HepG2 (cell line): Measurements from ENCODE around the gene ENTPD7. TPM values are rescaled to one million over a fixed set of nuclear protein-coding genes. Genes with fewer than 3 reads are reported as not detected.
A peak's percentile ranks its signal among the peaks of the same experiment; 100 is the strongest.

ENCODE experiments used
- BRD4 ChIP-seq: sonication (generic); formaldehyde crosslinking; IDR thresholded peaks from 2 replicates; pipeline ENCODE4 v1.4.0; 2020; ENCODE audit warnings: missing genetic modification reagents
- CAMTA2 ChIP-seq: sonication (generic); formaldehyde crosslinking; IDR thresholded peaks from 2 replicates; pipeline ENCODE4 v1.4.0; 2020; ENCODE audit warnings: mild to moderate bottlenecking, missing genetic modification reagents, borderline replicate concordance
- EP300 ChIP-seq, 3 experiments: sonication (generic) in 1 of 3; formaldehyde crosslinking in 1 of 3; IDR thresholded peaks; 2 replicates each; pipeline versions ENCODE4 v1.5.1 to v1.6.1; 2011 to 2020; ENCODE audit warnings: low read depth in 2 of 3, low read length in 2 of 3, borderline replicate concordance in 1 of 3, improper control_type of control experiment in 1 of 3, mild to moderate bottlenecking in 1 of 3, missing genetic modification reagents in 1 of 3, moderate library complexity in 1 of 3
- FOXM1 ChIP-seq: sonication (generic); formaldehyde crosslinking; IDR thresholded peaks from 2 replicates; pipeline ENCODE4 v1.5.0; 2020; ENCODE audit warnings: missing genetic modification reagents
- HOXA7 ChIP-seq: sonication (generic); formaldehyde crosslinking; IDR thresholded peaks from 2 replicates; pipeline ENCODE4 v1.8.1; 2022; ENCODE audit warnings: mild to moderate bottlenecking, missing genetic modification reagents, moderate library complexity
- IRX3 ChIP-seq: sonication (generic); formaldehyde crosslinking; IDR thresholded peaks from 2 replicates; pipeline ENCODE4 v1.8.1; 2023; ENCODE audit warnings: mild to moderate bottlenecking, low read depth, missing genetic modification reagents, borderline replicate concordance
- JUNB ChIP-seq: sonication (generic); formaldehyde crosslinking; IDR thresholded peaks from 2 replicates; pipeline ENCODE4 v1.8.0; 2022; ENCODE audit warnings: missing genetic modification reagents, mild to moderate bottlenecking, borderline replicate concordance
- MAFK ChIP-seq, 2 experiments: IDR thresholded peaks in 1 of 2; conservative IDR thresholded peaks in 1 of 2; 2 replicates each; pipeline ENCODE4 v1.6.1; 2011; ENCODE audit warnings: improper control_type of control experiment in 2 of 2, low read length in 2 of 2
- MNT ChIP-seq: fragments of 450-650 bp; IDR thresholded peaks from 2 replicates; pipeline ENCODE4 v1.6.1; 2016
- NR1H2 ChIP-seq: sonication (generic); formaldehyde crosslinking; IDR thresholded peaks from 2 replicates; pipeline ENCODE4 v1.8.1; 2022; ENCODE audit warnings: low read depth, missing genetic modification reagents, borderline replicate concordance
- PHF5A ChIP-seq: IDR thresholded peaks from one replicate; pipeline ENCODE4 v1.6.1; 2018; ENCODE audit warnings: low read depth, missing genetic modification reagents; ENCODE audit not compliant: unreplicated experiment
- POGZ ChIP-seq: sonication (generic); formaldehyde crosslinking; IDR thresholded peaks from 2 replicates; pipeline ENCODE4 v1.4.0; 2020; ENCODE audit warnings: mild to moderate bottlenecking, missing genetic modification reagents
- REL ChIP-seq: sonication (generic); formaldehyde crosslinking; conservative IDR thresholded peaks from 2 replicates; pipeline ENCODE4 v1.8.0; 2022; ENCODE audit warnings: mild to moderate bottlenecking, missing genetic modification reagents, moderate library complexity
- ZNF121 ChIP-seq: sonication (generic); formaldehyde crosslinking; IDR thresholded peaks from 2 replicates; pipeline ENCODE4 v1.5.0; 2020; ENCODE audit warnings: mild to moderate bottlenecking, missing genetic modification reagents
- ZNF234 ChIP-seq: sonication (generic); formaldehyde crosslinking; conservative IDR thresholded peaks from 2 replicates; pipeline ENCODE4 v1.5.1; 2020; ENCODE audit warnings: mild to moderate bottlenecking, missing genetic modification reagents
- ZNF335 ChIP-seq: sonication (generic); formaldehyde crosslinking; IDR thresholded peaks from 2 replicates; pipeline ENCODE4 v1.4.0; 2020; ENCODE audit warnings: missing genetic modification reagents
- ZNF441 ChIP-seq: sonication (generic); formaldehyde crosslinking; IDR thresholded peaks from 2 replicates; pipeline ENCODE4 v1.7.0; 2021; ENCODE audit warnings: missing genetic modification reagents, borderline replicate concordance
- ZNF510 ChIP-seq: sonication (generic); formaldehyde crosslinking; IDR thresholded peaks from 2 replicates; pipeline ENCODE4 v1.4.0; 2020; ENCODE audit warnings: low read depth, mild to moderate bottlenecking, missing genetic modification reagents
- ZNF567 ChIP-seq: sonication (generic); formaldehyde crosslinking; IDR thresholded peaks from 2 replicates; pipeline ENCODE4 v1.8.1; 2023; ENCODE audit warnings: mild to moderate bottlenecking, missing genetic modification reagents, borderline replicate concordance
- ZNF674 ChIP-seq: sonication (generic); formaldehyde crosslinking; IDR thresholded peaks from 2 replicates; pipeline ENCODE4 v1.5.0; 2020; ENCODE audit warnings: low read depth, mild to moderate bottlenecking, missing genetic modification reagents
- ZNF724P ChIP-seq: sonication (generic); formaldehyde crosslinking; IDR thresholded peaks from 2 replicates; pipeline ENCODE4 v1.8.0; 2022; ENCODE audit warnings: missing genetic modification reagents, borderline replicate concordance
- ZNF768 ChIP-seq: sonication (generic); formaldehyde crosslinking; IDR thresholded peaks from 2 replicates; pipeline ENCODE4 v1.4.0; 2020; ENCODE audit warnings: missing genetic modification reagents
- polyA plus RNA-seq, 8 experiments: library from polyadenylated mRNA; depleted of rRNA in 3 of 8; stranded (reverse) in 7 of 8; unstranded in 1 of 8; fragments of >200 nt; fragmentation: Illumina TruSeq in 4 of 8; extraction: Trizol in 4 of 8; gene quantifications; 2 replicates each; pipeline versions ENCODE4 v1.2.1 to v1.2.3, GENCODE V29; 2011 to 2016; ENCODE audit warnings: low read depth in 4 of 8, missing spikeins in 1 of 8, mixed read lengths in 1 of 8; ENCODE audit not compliant: insufficient read depth in 1 of 8
- total RNA-seq, 5 experiments: library from RNA; depleted of rRNA; stranded (reverse); fragments of >200 nt; fragmentation: Illumina TruSeq; extraction: Trizol; gene quantifications; 2 replicates each; pipeline ENCODE4 v1.2.3, GENCODE V29; 2016; ENCODE audit warnings: low read depth in 1 of 5
- TF ChIP-seq, protein P1 (sequence below): sonication (generic); formaldehyde crosslinking; IDR thresholded peaks from 2 replicates; pipeline ENCODE4 v1.4.0; 2020; ENCODE audit warnings: missing genetic modification reagents
- TF ChIP-seq, protein P2 (sequence below): sonication (generic); formaldehyde crosslinking; IDR thresholded peaks from 2 replicates; pipeline ENCODE4 v1.5.0; 2020; ENCODE audit warnings: mild to moderate bottlenecking, missing genetic modification reagents

Gene ENTPD7
- total and polyA plus RNA-seq, 2 of the 13 experiments (the other 11 are each of a cell fraction or from before 2014, with no cell fraction given): 7.6 to 36.5 TPM

DNA sequence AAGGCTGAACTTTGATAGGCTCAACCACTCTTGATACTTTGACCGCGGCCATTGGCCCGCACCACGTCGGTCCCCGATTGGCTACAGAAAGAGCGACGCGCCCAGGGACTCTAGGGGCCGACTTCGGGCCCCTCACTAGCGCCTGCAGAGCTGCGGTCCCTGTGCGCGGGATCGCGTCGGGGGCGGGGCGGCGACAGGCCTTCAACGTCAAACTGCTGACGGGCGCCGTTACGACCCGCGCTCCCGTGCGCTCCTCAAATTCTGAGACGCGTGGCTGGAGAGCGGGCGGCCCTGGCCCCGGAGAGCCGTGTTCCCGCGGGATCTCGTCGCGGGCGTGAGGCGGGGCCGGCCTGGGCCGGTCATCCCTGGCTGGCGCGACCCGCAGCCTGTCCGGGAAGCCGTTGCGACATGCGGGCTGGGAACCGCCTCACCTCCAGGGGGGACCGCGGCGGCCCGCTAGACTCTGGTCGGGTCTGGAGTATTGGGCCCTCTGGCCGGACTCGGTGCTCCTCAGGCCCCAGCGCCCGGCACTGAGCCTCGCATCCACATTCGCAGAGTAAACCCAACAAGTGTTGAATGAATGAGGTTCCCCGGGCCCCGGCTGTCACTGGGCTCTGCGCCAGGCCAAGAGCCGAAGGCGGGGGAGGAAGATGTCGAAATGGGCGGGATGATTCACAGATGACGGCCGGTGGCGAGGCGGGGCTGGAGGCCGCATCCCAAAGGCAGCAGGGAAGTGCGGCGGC is 38.4 kb upstream of the ENTPD7 start (continued):
- TF ChIP-seq ZNF441 (CRISPR knock-in tag) (peak; percentile 36; the same call in 1 of the 2 replicates), MNT (no peak), NR1H2 (CRISPR knock-in tag) (peak; percentile 54; the same call in 1 of the 2 replicates), ZNF234 (CRISPR knock-in tag) (peak; percentile 89; the same call in 1 of the 2 replicates), CAMTA2 (peak; percentile 49; the same call in 1 of the 2 replicates), EP300 (IDR thresholded peaks at IDR 0.05; ENCODE audit: low read depth in 2 of 2, low read length in 2 of 2) (peak; percentile 3 to 20; a peak in 1 of 4 replicates), EP300 (CRISPR knock-in tag; IDR thresholded peaks at IDR 0.05; ENCODE audit: borderline replicate concordance) (no peak), HOXA7 (CRISPR knock-in tag) (no peak), ZNF567 (CRISPR knock-in tag) (no peak; the same call in 1 of the 2 replicates), BRD4 (CRISPR knock-in tag) (no peak), IRX3 (CRISPR knock-in tag) (no peak), JUNB (CRISPR knock-in tag) (no peak), PHF5A (CRISPR knock-in tag) (peak; percentile 43), ZNF768 (peak; percentile 64), POGZ (peak; percentile 72; the same call in 1 of the 2 replicates), REL (peak; percentile 84; the same call in 1 of the 2 replicates), ZNF121 (CRISPR knock-in tag) (0 out of 2 replicates have a peak, but pooled peaks have one; percentile 49), ZNF510 (peak; percentile 96), FOXM1 (peak; percentile 43; the same call in 1 of the 2 replicates), MAFK (conservative IDR thresholded peaks at IDR 0.05 in 1 of 2, IDR thresholded peaks at IDR 0.05 in 1 of 2; ENCODE audit: low read length in 2 of 2) (no peak), ZNF674 (peak; percentile 87; the same call in 1 of the 2 replicates), ZNF724P (CRISPR knock-in tag) (no peak), ZNF335 (CRISPR knock-in tag) (peak; percentile 20; the same call in 1 of the 2 replicates)
- TF ChIP-seq, protein P1, sequence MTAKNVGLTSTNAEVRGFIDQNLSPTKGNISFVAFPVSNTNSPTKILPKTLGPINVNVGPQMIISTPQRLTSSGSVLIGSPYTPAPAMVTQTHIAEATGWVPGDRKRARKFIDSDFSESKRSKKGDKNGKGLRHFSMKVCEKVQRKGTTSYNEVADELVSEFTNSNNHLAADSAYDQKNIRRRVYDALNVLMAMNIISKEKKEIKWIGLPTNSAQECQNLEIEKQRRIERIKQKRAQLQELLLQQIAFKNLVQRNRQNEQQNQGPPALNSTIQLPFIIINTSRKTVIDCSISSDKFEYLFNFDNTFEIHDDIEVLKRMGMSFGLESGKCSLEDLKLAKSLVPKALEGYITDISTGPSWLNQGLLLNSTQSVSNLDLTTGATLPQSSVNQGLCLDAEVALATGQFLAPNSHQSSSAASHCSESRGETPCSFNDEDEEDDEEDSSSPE: peak; percentile 87
- TF ChIP-seq, protein P2, sequence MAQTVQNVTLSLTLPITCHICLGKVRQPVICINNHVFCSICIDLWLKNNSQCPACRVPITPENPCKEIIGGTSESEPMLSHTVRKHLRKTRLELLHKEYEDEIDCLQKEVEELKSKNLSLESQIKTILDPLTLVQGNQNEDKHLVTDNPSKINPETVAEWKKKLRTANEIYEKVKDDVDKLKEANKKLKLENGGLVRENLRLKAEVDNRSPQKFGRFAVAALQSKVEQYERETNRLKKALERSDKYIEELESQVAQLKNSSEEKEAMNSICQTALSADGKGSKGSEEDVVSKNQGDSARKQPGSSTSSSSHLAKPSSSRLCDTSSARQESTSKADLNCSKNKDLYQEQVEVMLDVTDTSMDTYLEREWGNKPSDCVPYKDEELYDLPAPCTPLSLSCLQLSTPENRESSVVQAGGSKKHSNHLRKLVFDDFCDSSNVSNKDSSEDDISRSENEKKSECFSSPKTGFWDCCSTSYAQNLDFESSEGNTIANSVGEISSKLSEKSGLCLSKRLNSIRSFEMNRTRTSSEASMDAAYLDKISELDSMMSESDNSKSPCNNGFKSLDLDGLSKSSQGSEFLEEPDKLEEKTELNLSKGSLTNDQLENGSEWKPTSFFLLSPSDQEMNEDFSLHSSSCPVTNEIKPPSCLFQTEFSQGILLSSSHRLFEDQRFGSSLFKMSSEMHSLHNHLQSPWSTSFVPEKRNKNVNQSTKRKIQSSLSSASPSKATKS (CRISPR knock-in tag): peak; percentile 85; the same call in 1 of the 2 replicates
